ENCODE data around the gene DCBLD1.

DNA sequence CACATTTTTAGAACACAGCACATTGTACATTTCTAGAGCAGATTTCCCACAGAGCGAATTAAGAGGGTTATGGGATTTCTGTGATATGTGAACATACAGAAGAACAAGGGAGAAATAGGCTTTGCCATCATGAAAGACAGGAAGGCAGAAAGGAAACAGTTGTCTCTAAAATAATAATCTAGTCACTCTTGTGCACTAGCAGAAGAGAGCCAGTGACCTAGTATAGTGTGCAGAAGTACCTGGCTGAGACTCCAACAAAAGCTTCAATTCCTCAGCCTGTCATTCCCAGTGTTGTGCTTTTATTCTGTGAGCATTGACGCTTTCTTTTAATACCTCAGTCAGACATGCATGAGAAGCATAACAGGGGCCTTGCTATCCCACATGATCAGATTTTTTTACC is 17.8 kb upstream of the DCBLD1 start:
- TF ChIP-seq CTCF (IDR thresholded peaks at IDR 0.05) = no peak
- no peak for TF ChIP-seq POLR2A (IDR thresholded peaks at IDR 0.05)

Data from tibial nerve (tissue), 3 donors.